SK-N-SH treated with all-trans-retinoic acid at 6 μM for 48 hours (cell line): ENCODE measurements around the gene ACTR2.

Experiments used
- ARNTL ChIP-seq: fragments of 450-650 bp; formaldehyde crosslinking; IDR thresholded peaks from 2 replicates; pipeline ENCODE4 v1.5.0; 2020; ENCODE audit warnings: low read depth, mild to moderate bottlenecking, moderate library complexity, borderline replicate concordance
- BACH2 ChIP-seq: fragments of 250-450 bp; sonication (Bioruptor Pico); IDR thresholded peaks from 2 replicates; pipeline ENCODE4 v1.9.0; 2021; ENCODE audit warnings: mild to moderate bottlenecking, borderline replicate concordance
- CSDC2 ChIP-seq: fragments of 250-450 bp; sonication (Bioruptor Pico); IDR thresholded peaks from 2 replicates; pipeline ENCODE4 v1.5.0; 2020; ENCODE audit warnings: mild to moderate bottlenecking, moderate library complexity
- PATZ1 ChIP-seq: fragments of 250-450 bp; sonication (Bioruptor Pico); IDR thresholded peaks from 2 replicates; pipeline ENCODE4 v1.8.0; 2020; ENCODE audit warnings: mild to moderate bottlenecking, moderate library complexity, borderline replicate concordance
- PPARA ChIP-seq: fragments of 250-450 bp; sonication (Bioruptor Pico); IDR thresholded peaks from 2 replicates; pipeline ENCODE4 v1.5.0; 2020; ENCODE audit warnings: mild to moderate bottlenecking, borderline replicate concordance
- RARB ChIP-seq: fragments of 250-450 bp; sonication (Bioruptor Pico); IDR thresholded peaks from 2 replicates; pipeline ENCODE4 v1.8.0; 2021; ENCODE audit warnings: mild to moderate bottlenecking, moderate library complexity
- TCF4 ChIP-seq: fragments of 250-450 bp; sonication (Bioruptor Pico); IDR thresholded peaks from 2 replicates; pipeline ENCODE4 v1.8.0; 2021; ENCODE audit warnings: mild to moderate bottlenecking, moderate library complexity, borderline replicate concordance
- ZFP30 ChIP-seq: fragments of 450-650 bp; formaldehyde crosslinking; IDR thresholded peaks from 2 replicates; pipeline ENCODE4 v1.5.0; 2022; ENCODE audit warnings: mild to moderate bottlenecking, moderate library complexity
- ZNF565 ChIP-seq: fragments of 450-650 bp; formaldehyde crosslinking; conservative IDR thresholded peaks from 2 replicates; pipeline ENCODE4 v1.5.0; 2020; ENCODE audit warnings: low read depth, mild to moderate bottlenecking, moderate library complexity
- ZNF70 ChIP-seq: fragments of 450-650 bp; formaldehyde crosslinking; IDR thresholded peaks from 2 replicates; pipeline ENCODE4 v1.5.0; 2020; ENCODE audit warnings: mild to moderate bottlenecking, moderate library complexity
- TF ChIP-seq, protein P1 (sequence below): fragments of 250-450 bp; sonication (Bioruptor Pico); IDR thresholded peaks from 2 replicates; pipeline ENCODE4 v1.5.1; 2021; ENCODE audit warnings: mild to moderate bottlenecking, moderate library complexity

DNA sequence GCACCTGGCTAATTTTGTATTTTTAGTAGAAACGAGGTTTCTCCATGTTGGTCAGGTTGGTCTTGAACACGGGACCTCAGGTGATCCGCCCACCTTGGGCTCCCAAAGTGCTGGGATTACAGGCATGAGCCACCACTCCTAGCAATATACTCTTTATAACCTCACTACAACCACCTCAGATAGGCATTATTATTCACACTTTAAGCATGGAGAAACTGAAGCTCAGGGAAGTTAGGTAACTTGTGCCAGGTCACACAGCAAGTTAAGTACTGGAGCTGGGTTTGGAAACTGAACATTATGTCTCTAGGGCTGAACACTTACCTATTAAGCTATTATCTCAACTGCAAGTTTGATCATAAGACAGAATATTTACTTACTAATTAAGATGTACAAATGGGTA lies 42.6 kb upstream of the ACTR2 start:
- no peak for TF ChIP-seq PATZ1 (CRISPR knock-in tag)
- TF ChIP-seq CSDC2, result no peak
- no peak for TF ChIP-seq ARNTL
- TF ChIP-seq, protein P1, sequence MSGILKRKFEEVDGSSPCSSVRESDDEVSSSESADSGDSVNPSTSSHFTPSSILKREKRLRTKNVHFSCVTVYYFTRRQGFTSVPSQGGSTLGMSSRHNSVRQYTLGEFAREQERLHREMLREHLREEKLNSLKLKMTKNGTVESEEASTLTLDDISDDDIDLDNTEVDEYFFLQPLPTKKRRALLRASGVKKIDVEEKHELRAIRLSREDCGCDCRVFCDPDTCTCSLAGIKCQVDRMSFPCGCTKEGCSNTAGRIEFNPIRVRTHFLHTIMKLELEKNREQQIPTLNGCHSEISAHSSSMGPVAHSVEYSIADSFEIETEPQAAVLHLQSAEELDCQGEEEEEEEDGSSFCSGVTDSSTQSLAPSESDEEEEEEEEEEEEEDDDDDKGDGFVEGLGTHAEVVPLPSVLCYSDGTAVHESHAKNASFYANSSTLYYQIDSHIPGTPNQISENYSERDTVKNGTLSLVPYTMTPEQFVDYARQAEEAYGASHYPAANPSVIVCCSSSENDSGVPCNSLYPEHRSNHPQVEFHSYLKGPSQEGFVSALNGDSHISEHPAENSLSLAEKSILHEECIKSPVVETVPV (CRISPR knock-in tag), result no peak
- TF ChIP-seq BACH2, result no peak
- TF ChIP-seq ZNF565 (CRISPR knock-in tag), result no peak
- TF ChIP-seq TCF4 (CRISPR knock-in tag), result no peak
- no peak for TF ChIP-seq ZFP30 (CRISPR knock-in tag)
- TF ChIP-seq ZNF70 (CRISPR knock-in tag), result no peak
- TF ChIP-seq PPARA (CRISPR knock-in tag), result no peak
- no peak for TF ChIP-seq RARB (CRISPR knock-in tag)
